Epithelial cell of prostate (primary cell): ENCODE results near the gene SLC30A5.
"Not testable (repeated sequence)": the region's sequence is repeated elsewhere in the genome, so short reads cannot be mapped to it uniquely, and the experiment has no call there.

ENCODE experiments used
- DNase-seq: peaks from one replicate; pipeline ENCODE4 v3.0.0-alpha.2; 2011; ENCODE audit warnings: low read depth, low spot score
- H3K27ac ChIP-seq: fragments of 450-650 bp; 2 replicates; pipeline ENCODE4 v1.5.1; 2017; ENCODE audit warnings: mild to moderate bottlenecking

The SLC30A5 gene

DNA sequence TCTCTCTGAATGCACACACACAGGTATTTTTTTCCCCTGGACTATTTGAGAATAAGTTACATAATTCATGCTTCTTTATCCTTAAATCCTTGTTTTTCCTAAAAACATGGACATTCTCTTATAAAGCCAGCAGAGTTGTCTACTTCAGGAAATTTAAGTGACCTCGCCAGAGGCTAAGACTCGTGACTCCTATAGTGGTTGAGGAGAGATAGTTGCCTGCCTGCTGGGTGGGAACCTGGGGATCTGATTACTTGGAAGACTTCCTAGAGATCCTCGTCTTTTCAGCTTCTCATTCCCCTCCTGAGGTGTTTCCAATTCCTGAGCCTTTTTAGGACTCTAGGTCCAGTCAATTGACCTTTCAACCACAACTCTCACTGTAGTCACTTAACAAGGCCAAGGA is 5.5 kb downstream of the SLC30A5 start:
- no peak overlapping the region for H3K27ac ChIP-seq
- no peak for DNase-seq

DNA sequence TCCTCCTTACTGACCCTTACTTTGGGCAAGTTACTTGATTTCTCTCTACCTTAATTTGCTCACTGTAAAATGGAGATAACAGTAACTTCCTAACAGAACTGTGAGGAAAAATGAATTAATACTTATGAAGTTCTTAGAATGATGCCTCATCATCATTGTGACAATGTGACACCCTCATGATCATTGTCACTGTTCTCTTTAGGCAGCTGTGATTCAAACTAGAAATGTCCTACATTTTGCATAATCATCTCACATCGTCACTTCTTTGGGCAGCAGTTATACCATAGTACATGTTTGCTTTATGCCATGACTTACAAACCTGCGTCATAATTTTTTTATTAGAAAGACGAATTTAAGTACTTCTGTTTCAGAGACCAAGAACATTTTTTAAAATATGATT is 9.7 kb downstream of the SLC30A5 start:
- H3K27ac ChIP-seq: no peak overlapping the region
- DNase-seq: no peak

DNA sequence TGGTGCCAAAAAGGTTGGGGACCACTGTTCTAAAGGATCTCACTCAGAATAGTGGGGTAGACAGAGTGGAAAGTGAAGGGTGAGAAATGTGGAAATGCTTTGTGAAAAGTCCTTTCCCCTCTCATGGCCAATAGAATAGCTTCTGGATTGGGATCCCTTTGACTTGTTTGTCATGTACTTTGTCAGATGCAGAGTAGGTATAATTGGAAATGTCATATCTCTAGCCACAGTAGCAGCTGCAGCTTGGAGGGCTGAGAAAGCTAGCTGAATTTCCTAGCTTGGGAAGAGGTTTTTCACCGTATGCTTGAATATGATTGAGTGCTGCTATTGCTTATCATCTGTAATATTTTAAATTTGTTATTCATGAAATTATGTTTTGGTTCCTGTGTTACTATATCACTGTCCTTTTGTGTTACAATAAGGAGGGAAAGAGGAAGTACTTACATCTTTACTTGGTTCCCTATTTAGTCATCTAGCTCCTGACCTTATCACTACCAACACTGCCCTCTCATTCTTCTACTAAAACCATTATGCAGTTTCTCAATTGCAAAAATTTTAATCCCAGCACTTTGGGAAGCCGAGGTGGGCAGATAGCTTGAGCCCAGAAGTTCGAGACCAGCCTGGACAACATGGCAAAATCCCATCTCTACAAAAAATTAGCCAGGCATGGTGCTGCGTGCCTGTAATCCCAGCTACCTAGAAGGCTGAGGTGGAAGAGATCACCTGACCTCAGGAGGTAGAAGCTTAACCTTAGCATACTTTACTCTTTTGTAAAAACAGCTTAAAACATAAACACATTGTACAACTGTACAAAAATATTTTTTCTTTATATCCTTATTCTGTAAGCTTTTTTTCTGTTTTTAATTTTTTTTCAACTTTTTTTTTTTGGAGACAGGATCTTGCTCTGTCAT is 12.4 kb downstream of the SLC30A5 start:
- no peak overlapping the region for H3K27ac ChIP-seq
- no peak for DNase-seq

DNA sequence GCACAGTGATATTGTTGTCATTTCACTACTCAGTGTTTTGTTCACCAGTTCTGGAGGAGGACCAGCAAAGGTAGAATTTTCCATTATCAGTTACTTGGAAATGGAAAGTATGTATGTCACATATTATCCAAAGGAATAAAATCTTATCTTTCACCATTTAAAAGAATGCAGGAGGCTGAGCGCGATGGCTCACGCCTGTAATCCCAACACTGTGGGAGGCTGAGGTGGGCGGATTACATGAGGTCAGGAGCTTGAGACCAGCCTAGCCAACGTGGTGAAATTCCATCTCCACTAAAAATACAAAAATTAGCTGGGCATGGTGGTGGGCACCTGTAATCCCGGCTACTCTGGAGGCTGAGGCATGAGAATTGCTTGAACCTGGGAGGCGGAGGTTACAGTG is 14.6 kb downstream of the SLC30A5 start:
- not testable (repeated sequence) for DNase-seq, H3K27ac ChIP-seq

DNA sequence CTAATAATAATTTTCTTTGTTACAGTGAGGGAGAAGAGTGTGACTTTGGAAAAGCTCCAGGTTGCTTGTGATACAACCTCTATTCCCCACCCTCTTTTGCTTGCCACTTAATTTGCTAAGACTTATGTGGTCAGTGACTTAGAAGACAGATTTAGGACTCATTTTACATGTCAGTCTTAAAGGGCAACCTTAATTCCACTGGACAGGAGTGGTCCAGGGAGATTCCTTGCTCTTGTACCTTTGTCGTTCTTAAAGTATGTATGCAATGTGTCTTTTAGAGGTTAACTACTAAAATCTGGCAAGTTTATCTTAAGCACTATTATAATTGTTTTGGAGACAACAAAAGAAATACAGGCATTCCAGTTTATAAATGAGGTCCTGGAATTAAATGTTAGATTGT is 20.0 kb downstream of the SLC30A5 start:
- H3K27ac ChIP-seq: no peak overlapping the region
- no peak for DNase-seq

DNA sequence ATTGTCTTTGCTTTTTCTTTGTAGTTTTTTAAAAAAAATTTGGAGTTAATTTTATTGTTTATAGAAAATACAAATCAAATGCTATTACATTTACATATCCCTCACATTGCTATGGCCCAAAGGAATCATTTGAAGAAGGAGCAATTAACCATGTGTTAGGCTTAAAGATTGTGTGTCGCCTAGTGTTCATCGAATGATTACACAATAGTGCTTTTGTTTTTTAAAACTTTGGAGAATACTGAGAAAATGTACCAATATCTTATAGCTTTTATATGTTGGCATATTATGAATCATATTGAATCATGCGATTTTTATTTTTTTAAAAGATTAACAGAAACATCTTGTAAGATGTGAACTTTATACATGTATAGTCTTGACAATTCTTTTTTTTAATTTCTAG is 21.7 kb downstream of the SLC30A5 start:
- DNase-seq: no peak
- H3K27ac ChIP-seq: no peak overlapping the region

DNA sequence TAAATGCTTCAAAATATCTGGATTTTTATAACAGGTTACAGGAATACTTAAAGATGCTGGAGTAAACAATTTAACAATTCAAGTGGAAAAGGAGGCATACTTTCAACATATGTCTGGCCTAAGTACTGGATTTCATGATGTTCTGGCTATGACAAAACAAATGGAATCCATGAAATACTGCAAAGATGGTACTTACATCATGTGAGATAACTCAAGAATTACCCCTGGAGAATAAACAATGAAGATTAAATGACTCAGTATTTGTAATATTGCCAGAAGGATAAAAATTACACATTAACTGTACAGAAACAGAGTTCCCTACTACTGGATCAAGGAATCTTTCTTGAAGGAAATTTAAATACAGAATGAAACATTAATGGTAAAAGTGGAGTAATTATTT is 35.6 kb downstream of the SLC30A5 start:
- DNase-seq: no peak

DNA sequence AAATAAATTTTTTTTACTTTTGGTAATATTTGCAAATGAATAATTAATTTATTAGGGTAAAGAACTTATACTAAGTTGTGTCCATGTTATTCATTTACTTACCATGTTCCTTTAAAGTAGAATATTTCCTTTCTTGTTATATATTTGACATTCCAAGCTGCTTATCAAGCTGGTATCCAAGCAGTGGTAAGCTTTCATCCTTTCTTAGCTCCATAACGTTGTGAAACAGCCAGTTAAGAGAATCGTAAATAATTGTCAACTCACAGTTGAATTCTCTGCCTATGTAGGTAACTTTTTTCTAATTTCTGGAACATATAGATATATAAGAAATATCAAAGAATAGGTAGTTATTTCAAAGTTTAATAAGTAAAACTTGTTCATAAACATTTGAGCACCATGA is 36.4 kb downstream of the SLC30A5 start:
- DNase-seq: no peak

More for the DNA sequence above, 35.6 kb downstream of the SLC30A5 start:
- H3K27ac ChIP-seq: no peak overlapping the region

DNA sequence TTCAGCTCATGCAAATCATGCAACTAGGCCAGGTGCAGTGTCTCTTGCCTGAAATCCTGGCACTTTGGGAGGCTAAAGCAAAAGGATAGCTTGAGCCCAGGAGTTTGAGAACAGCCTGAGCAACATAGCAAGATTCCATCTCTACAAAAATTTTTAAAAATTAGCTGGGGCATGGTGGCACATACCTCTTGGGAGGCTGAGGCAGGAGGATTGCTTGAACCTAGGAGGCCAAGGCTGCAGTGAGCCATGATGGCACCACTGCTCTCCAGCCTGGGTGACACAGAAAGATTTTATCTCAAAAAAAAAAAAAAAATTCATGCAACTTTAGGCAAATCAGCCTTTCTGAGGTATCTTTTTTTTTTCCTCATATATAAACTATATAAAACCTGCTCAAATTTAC is 37.5 kb downstream of the SLC30A5 start:
- DNase-seq: no peak
- H3K27ac ChIP-seq: no peak overlapping the region

More for the DNA sequence above, 36.4 kb downstream of the SLC30A5 start:
- H3K27ac ChIP-seq: no peak overlapping the region

DNA sequence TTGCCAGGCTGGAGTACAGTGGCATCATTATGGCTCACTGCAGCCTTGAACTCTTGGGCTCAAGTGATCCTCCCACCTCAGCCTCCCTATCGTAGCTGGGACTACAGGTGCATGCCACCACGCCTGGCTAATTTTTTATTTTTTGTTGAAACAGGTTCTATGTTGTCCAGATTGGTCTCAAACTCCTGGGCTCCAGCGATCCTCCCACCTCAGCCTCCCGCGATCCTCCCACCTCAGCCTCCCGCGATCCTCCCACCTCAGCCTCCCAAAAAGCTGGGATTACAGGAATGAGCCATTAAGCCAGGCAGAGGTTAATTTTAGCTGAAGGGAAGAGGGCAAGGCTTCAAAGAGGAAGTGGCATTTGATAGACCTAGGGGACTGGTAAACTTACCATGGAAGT is 40.3 kb downstream of the SLC30A5 start:
- no peak overlapping the region for H3K27ac ChIP-seq
- no peak for DNase-seq

DNA sequence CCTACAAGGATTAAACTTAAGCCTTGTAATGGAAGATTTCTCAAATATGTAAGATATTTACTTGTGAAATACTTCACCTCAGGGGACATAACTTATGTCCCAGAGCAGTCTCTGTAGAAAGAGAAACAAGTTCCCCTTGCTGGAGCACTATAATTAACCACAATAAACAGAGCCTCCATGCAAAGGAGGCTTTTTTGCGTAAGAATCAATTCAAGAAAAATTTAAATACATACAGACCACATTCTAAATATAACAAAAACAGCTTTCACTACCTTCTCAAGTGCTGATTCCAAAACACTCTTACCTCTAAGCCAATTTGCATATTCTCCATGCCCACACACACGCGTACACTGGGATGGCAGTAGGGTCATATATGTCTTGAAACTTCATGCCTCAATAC is 42.5 kb downstream of the SLC30A5 start:
- H3K27ac ChIP-seq: no peak overlapping the region
- DNase-seq: no peak

DNA sequence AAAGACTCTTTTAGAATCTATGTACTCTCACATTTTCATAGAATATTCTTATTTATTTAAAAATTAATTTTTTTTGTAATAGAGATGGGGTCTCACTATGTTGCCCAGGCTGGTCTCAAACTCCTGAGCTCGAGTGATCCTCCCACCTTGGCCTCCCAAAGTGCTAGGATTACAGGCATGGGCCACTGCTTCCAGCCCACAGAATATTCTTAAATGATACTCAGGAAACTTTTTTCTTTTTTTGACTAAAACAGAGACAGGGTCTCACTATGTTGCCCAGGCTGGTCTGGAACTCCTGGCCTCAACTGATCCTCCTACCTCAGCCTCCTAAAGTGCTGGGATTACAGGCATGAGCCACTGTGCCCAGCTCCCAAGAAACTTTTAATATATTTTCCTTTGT is 43.4 kb downstream of the SLC30A5 start:
- not testable (repeated sequence) for H3K27ac ChIP-seq, DNase-seq

DNA sequence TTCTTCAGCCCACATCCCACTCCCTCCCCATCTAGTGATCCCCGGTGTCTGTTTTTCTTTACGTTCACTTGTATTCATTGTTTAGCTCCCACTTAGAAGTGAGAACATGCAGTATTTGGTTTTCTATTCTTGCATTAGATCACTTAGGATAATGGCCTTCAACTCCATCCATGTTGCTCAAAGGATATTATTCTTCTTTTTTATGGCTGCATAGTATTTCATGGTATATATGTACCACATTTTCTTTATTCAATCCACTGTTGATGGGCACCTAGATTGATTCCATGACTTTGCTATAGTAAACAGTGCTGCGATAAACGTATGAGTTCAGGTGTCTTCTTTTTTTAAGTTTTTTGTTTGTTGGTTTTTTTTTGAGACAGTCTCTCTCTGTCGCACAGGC is 44.0 kb downstream of the SLC30A5 start:
- H3K27ac ChIP-seq: no peak overlapping the region
- DNase-seq: no peak

DNA sequence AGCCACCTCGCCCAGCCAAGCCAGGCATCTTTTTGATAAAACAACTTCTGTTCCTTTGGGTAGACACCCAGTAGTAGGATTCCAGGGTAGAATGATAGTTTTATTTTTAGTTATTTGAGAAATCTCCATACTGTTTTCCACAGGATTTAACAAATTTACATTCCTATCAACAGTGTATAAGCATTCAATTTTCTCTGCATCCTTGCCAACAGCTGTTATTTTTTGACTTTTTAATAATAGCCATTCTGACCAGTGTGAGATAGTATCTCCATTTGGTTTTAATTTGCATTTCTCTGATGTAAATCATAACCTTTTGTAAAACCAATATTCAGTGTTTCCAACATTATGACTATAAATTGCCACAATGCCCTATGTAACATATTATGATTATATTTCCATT is 45.0 kb downstream of the SLC30A5 start:
- no peak for DNase-seq
- H3K27ac ChIP-seq: no peak overlapping the region

DNA sequence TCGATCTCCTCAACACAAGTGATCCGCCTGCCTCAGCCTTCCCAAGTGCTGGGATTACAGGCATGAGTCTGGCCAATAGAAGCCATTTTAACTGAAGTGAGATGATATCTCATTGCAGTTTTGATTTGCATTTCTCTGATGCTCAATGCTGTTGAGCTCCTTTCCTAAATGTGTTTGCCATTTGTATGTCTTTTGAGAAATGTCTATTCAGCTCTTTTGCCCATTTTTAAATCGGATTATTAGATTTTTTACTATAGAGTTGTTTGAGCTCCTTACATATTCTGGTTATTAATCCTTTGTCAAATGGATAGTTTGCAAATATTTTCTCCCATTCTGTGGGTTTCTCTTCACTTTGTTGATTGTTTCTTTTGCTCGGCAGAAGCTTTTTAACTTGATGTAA is 46.4 kb downstream of the SLC30A5 start:
- H3K27ac ChIP-seq, DNase-seq: not testable (repeated sequence)

DNA sequence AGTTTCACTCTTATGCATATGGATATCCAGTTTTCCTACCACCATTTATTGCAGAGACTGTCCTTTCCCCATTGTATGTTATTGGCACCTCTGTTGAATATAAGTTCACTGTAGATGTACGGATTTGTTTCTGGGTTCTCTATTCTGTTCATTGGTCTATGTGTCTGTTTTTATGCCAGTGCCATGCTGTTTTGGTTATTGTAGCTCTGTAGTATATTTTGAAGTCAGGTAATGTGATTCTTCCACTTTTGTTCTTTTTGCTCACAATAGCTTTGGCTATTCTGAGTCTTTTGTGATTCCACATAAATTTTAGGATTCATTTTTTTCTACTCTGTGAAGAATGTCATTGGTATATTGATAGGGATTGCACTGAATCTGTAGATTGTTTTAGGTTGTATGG is 47.0 kb downstream of the SLC30A5 start:
- H3K27ac ChIP-seq: no peak overlapping the region
- no peak for DNase-seq

DNA sequence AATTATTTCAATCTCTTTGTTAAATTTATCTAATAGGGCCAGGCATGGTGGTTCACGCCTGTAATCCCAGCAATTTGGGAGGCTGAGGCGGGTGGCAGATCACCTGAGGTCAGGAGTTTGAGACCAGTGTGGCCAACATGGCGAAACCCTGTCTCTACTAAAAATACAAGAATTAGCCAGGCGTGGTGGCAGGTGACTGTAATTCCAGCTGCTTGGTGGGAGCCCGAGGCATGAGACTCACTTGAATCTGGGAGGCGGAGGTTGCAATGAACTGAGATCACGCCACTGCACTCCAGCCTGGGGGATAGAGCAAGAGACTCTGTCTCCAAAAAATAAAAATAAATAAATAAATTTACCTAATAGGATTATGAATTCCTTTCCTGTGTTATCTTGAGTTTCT is 54.8 kb downstream of the SLC30A5 start:
- not testable (repeated sequence) for H3K27ac ChIP-seq, DNase-seq

DNA sequence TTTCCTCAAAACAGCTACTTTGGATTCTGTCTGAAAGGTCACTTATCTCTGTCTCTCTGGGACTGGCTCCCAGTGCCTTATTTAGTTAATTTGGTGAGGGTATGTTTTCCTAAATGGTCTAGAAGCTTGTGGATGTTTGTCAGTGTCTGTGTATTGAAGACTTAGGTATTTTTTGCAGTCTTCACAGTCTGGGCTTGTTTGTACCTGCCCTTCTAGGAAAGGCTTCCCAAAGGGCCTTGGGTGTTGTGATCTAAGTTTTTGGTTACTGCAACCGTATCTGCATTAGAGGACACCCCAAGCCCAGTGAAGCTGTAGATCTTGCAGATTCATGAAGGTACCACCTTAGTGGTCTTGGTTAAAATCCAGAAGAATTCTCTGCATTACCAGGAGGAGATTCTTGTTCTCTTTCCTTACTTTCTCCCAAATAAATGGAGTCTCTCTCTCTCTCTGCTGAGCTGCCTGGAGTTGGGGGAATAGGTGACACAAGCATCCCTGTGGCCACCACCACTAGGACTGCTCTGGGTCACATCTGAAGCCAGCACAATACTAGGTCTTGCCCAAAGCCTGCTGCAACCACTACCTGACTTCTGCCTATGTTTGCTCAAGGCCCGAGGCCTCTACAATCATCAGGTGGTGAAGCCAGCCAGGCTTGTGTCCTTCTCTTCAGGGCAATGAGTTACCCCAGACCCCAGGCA is 55.3 kb downstream of the SLC30A5 start:
- DNase-seq: no peak
- no peak overlapping the region for H3K27ac ChIP-seq

DNA sequence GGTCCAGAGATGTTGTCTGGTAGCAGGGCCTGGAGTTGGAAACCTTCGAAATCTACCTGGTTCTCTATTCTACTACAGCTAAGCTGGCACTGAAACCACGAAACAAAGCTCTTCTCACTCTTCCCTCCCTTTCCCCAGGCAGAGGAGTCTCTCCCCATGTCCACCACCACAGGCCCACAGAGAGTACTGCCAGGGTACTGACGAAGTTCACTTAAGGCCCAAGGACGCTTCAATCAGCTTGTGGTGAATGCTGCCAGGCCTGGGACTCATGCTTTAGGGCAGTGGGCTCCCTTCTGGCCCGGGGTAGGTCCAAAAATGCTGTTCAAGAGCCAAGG is 55.8 kb downstream of the SLC30A5 start:
- no peak for DNase-seq

DNA sequence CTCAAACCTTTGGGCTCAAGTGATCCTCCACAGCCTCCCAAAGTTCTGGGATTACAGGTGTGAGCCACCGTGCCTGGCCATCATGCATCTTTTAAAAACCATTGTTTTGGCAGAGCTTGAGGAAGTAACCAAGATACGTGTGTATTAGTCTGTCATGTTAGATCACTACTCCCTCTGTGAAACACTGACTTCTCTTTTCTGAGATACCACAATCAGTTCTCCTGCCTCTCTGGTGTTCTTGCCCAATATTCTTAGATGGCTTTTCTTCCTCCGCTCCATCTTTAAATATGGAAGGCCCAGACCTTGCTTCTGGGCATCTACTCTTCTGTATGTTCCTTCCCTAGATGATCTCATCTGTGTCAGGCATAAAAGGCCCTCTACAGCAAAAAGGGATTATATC is 58.9 kb downstream of the SLC30A5 start:
- DNase-seq: no peak
- H3K27ac ChIP-seq: no peak overlapping the region

More for the DNA sequence above, 55.8 kb downstream of the SLC30A5 start:
- no peak overlapping the region for H3K27ac ChIP-seq

DNA sequence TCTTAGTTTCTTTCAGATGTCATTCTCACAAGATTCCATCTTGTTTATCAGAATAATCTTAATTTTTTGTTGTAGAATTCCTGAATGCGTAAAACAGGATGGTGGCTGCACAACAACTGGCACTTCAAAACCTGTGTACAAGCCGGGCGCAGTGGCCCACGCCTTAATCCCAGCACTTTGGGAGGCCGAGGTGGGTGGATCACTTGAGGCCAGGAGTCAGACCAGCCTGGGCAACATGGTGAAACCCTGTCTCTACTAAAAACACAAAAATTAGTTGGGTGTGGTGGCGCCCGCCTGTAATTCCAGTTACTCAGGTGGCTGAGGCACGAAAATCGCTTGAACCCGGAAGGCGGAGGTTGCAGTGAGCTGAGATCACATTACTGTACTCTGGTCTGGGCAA is 62.6 kb downstream of the SLC30A5 start:
- H3K27ac ChIP-seq: no peak overlapping the region

DNA sequence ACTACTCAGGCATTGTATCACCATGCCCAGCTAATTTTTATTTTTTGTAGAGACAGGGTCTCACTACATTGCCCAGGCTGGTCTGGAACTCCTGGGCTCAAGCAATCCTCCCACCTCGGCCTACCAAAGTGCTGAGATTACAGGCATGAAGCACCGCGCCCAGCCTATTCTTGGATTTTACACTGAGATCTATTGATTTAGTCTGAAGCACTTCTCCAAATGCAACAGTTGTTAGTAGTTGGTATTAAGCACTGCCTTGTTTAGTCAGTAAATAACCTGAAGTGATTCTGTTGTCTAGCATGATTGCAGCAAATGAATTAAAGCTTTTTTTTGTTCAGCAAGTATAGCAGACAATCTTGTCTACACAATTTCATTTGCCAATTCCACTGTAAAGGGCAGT is 64.2 kb downstream of the SLC30A5 start:
- H3K27ac ChIP-seq: no peak overlapping the region
- DNase-seq: no peak

More for the DNA sequence above, 62.6 kb downstream of the SLC30A5 start:
- DNase-seq: no peak
